ENCODE measurements around the gene IGSF5.
"Not testable (repeated sequence)": the region's sequence is repeated elsewhere in the genome, so short reads cannot be mapped to it uniquely, and the experiment has no call there.

Gene IGSF5

DNA sequence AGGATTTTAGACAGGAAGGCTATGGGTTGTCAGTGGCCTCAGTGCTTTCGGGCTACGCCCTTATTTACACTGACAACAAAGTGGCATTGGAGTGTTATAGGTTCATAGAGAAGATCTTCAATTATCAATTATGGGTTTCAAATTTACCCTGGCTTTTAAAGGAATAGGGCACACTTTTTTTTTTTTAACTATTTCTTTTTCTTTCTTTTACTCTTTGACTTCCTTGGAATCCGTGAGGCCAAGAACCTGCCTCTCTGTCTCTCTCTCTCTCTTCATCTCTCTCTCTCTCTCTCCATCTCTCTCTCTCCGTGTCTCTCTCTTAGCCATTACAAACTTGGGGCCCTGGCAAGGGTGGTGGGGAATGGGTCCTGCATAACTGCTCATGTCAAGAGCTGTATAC is at the start of gene IGSF5:
IGSF5 (plus strand) TSS at position 301 of the 400 bp plus-strand sequence. CDS start 327 bp downstream, outside the sequence.
- DNase-seq (ENCODE audit: low spot score): not testable (repeated sequence)

DNA sequence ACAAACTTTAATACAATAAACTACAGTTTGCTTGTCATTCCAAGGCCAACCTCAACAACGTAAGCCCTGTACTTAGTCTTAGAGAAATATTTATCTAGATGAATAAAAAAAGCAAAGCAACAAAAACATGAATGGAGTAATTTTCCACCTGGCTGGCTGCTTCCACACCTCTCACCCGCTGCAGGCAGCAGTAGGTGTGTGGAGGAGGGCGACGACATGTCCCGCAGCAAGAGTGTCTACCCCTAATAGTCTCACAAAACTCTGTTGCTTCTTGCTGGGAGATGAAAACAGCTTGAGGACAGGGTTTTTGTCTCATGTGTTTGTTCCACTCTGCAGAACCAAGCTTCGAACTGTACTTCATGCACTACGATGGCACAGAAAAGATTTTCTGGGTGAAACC is 48.8 kb upstream of the IGSF5 start:
- DNase-seq (ENCODE audit: low spot score): no peak

DNA sequence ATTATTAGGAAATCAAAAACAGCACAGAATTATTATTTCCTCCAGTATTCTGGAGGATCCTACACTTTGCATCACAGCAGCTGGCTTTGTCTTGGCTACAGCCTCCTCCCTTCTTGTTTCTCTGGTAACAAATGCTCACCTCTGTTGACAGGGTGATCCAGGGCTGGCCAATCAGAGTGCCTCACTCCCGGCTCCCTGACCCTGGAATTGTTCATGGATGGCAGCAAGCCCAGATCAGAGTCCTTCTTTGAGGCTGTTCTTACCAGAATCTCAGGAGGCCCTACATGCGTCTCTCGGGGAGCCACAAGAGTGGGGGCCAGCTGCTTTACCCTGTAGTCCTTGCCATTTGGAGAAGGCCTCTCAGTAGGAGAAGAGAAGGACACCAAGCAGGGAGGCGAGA is 48.4 kb upstream of the IGSF5 start:
- DNase-seq (ENCODE audit: low spot score): no peak

DNA sequence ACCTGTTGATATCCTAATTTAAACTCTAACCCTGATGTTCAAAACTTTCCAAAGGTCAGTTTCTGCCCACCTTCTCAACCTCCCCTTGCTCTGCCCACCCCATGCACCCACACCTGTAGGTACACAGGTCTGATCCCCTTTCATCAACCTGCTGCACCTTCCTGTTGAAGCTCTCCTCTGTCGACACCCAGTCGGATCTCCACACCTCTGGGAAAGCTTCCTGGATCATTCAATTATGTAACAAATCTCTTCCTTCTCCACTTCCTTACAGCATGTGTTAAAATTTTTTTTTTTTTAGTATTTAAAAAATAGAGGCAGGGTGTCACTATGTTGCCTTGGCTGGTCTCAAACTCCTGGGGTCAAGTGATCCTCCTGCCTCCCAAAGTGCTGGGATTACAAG is 44.7 kb upstream of the IGSF5 start:
- DNase-seq (ENCODE audit: low spot score): no peak

DNA sequence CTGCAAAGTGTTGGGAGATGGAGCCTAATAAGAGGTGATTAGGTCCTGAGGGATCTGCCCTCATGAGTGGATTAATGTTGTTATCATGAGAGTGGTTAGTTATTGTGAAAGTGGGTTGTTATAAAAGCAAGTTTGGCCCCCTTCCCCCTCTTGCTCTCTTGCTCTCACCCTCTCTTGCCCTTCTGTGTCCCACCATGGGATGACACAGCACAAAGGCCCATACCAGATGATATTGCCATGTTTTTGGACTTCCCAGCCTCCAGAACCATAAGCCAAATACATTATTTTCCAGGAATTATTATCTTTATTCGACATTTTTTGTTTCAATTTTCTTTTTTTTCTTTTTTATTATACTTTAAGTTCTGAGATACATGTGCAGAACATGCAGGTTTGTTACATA is 41.4 kb upstream of the IGSF5 start:
- DNase-seq (ENCODE audit: low spot score): no peak

DNA sequence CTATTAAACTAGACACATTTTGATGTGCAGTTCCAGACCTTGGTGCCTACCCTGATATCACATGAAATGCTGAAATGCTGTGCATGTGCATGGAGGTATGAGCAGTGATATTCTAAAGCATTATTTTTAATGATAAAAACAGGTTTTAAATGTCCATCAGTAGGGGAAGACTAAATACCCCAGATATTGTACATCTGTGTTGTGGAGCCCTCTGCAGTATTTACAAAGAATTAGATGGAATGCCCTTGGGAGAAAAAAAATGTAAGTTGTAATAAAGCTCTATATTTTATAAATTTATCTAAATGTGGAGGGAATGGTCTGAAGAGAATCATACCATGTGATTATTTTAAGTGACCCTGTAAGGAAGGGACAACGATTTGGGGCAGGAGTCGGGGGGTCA is 39.1 kb upstream of the IGSF5 start:
- DNase-seq (ENCODE audit: low spot score): no peak

DNA sequence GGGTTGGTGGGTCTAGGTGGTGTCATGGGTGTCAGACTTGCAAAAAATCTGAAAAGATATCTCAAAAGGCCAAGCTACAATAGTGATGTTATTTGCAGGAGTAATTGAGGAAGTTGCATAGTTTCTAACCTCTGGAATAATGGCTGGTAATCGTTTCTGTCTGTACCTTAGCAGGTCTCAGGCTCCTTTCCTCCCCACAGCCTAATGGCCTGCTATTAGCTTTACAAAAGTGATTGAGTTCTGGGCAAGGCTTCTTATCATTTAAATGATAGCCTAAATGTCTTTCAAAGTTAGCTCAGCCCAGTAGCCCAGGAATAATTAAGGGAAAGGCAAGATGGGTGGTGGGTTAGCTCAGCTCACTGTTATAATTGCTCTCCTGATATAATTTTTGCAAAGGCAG is 37.7 kb upstream of the IGSF5 start:
- no peak for DNase-seq (ENCODE audit: low spot score)

DNA sequence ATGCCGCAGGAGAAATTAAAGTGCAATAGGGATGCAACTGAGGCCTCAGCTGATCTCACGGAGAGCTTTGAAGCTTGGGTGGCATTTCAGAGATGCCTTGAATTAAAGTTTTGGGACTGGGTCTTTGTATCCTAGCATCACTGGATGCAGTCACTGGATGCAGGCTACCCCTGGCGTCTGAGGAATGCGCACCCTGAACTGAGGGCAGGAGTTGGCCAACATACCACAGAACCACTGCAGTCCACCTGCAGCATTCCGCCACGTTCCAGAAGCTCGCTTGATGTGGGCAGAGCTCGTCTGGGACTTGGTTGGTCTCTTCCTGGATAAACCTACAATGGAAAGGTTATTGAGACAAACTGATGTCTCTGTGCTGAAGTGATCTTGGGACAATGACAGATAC is 34.1 kb upstream of the IGSF5 start:
- no peak for DNase-seq (ENCODE audit: low spot score)

DNA sequence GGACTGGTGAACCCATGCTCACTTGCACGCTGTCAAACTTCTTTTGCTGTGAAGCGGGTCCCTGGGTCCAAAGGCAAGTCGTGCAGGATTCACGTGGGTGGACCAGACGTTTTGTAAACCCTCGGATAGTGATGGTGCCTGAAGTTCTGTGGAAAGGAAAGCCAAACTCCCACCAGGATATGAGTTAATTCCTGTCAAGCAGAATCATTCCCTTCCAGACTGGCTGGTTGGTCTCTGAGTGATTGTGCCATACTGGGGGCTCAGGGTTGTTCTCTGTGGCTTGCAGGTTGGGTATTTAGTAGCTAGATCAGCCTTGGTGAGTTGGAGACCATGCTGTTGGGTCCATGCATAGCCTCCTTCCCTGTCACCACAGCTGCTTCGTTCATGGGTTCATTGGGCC is 32.7 kb upstream of the IGSF5 start:
- DNase-seq (ENCODE audit: low spot score): no peak

DNA sequence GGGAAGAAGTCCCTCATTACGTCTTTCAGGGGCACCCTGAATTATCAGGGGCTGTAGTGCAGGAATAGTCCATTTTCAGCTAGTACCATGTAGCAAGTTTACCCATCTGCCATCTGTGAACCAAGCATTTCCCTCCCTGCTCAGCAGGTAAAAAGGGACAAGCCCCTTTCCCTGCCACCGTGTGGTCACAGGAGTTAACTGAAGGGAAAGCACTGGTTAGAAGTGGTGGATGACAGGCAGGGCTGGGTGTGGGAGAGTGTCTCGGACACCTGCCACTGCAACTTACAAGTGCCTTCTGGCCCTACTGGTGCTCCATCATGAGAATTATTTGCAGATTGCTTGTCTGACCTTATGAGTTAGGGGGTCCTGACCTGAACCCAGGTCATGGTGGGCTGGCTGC is 32.0 kb upstream of the IGSF5 start:
- no peak for DNase-seq (ENCODE audit: low spot score)

DNA sequence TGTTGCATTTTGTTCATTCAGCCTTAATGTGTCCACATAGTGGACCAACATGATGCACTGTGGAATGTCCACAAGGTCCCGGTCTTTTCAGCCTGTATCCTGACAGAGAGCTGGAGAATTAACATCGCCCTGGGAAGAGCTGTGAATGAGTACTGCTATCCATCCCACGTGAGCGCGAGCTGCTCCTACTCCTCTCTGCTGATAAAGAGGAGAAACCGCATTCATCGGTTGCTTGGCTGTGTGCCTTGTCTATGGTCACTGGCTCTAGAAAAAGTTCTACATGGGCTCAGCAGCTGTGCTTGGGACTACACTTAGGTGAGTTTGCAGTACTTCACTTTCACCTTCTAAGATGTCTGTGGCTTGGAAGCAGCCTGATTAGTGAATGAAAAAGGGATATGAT is 31.1 kb upstream of the IGSF5 start:
- DNase-seq (ENCODE audit: low spot score): no peak

DNA sequence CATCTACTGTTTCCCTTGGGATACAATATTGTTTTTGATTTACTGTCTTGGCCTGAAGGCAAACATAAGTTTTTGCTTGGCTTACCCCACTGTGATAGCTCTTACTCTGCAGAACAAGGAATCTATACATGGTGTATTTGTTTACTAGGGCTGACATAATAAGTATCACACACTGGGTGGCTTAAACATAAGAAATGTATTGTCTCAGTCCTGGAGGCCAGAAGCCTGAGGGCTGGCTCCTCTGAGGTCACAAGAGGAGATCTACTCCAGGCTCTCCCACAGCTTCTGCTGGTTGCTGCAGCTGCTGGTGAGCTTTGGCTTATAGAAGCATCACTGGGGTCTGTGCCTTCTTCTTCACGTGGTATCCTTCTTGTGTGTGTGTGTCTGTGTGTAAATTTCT is 30.7 kb upstream of the IGSF5 start:
- DNase-seq (ENCODE audit: low spot score): no peak

DNA sequence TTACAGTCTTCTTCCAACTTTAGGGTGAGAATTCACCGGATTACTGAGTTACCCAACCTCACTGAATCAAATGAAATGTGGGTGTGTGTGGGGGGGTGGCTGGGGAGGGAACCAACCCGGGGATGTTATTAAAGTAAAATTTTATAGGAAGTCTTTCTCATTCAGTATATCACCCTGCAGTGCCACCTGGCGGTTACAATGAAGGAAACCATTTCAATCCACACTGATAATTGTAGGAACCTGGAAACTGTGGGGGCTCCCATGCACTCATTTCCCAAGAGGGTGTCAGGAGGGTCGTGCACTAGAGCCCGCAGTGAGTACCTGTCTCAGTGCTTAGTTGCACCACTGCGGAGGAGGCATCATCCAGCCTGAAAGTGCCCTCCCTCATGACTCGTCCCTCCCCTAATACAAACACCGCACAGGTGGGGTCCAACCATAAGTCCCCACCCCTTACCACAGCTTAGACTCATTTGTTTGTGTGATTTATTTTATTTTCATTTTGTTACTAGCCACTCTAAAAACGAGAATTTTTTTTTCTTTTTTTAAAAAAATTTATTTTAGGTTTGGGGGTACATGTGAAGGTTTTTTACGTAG is 29.1 kb upstream of the IGSF5 start:
- DNase-seq (ENCODE audit: low spot score): peak; percentile 60

DNA sequence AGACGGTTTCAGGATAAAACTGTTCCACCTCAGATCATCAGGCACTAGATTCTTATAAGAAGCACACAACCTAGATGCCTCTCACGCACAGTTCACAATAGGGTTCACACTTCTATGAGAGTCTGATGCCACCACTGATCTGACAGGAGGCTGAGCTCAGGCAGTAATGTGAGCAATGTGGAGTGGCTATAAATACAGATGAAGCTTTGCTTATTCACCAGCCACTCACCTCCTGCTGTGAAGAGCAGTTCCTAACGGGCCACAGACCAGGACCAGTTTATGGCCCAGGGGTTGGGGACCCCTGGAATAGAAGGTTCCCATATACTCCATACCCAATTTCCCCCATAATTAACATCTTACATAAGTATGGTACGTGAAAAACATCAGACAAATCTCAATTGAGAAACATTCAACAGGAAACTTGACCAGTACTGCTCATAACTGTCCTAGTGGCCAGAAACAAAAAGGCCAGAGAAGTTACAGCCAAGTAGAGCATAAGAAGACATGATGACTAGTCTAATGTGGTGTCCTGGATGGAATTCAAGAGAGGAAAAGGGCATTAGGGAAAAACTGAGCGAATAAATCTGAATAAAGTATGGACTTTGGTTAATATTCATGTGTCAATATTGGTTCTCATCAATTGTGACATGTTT is 24.7 kb upstream of the IGSF5 start:
- peak; percentile 12 for DNase-seq (ENCODE audit: low spot score)

DNA sequence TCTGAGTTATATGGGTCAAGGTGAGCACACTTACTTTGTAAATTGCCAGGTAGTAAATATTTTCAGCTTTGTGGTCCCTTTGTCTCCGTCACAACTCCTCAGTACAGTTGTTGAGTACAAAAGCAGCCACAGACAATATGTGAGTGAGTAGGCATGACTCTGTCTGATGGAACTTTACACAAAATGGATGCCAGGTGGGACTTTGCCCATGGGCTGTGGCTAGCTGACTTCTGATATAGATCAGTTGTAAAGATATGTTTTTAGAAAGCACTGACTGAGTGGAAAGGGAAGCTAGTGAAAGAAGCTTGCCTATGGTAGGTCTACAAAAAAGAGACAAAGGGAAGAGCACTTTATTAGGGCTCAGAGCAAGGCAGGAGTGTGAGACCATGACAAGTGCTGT is 23.1 kb upstream of the IGSF5 start:
- no peak for DNase-seq (ENCODE audit: low spot score)

DNA sequence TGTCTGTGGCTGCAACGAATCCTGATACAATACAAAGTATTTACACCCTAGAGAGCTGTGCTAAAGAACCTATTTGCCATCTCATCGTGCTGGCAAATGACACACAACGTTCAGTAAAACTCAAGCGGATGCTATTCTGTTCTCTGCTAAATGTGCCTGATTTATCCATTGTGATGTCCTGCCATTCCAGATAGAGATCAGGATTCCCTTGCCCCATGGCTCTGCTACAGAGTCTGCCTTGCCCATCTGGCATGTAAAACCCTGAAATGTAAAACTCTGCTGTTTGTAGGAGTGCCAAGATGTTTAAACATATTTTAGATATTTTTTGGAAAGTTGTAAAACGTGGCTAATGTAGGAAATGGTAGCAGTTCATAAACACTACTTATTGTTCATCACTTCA is 20.0 kb upstream of the IGSF5 start:
- DNase-seq (ENCODE audit: low spot score): no peak

DNA sequence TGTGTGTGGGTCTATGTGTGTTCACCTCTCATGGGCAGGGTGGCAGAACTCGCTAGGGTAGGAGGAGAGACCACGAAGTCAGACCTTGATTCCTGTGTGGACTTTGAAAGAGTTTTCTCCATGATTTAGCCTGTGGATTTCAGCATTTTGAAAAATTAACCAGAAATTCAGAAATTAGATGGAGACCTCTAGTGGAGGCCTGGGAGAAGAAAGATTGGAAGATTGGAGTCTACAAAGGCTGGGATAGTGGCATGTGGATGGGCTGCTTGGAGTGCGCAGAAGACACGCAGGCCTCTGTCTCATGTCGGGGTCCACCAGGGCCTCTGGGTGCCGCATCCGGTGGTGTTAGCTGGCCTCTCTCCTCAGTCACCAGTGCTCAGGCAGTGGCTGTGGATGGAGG is 18.9 kb upstream of the IGSF5 start:
- DNase-seq (ENCODE audit: low spot score): no peak

DNA sequence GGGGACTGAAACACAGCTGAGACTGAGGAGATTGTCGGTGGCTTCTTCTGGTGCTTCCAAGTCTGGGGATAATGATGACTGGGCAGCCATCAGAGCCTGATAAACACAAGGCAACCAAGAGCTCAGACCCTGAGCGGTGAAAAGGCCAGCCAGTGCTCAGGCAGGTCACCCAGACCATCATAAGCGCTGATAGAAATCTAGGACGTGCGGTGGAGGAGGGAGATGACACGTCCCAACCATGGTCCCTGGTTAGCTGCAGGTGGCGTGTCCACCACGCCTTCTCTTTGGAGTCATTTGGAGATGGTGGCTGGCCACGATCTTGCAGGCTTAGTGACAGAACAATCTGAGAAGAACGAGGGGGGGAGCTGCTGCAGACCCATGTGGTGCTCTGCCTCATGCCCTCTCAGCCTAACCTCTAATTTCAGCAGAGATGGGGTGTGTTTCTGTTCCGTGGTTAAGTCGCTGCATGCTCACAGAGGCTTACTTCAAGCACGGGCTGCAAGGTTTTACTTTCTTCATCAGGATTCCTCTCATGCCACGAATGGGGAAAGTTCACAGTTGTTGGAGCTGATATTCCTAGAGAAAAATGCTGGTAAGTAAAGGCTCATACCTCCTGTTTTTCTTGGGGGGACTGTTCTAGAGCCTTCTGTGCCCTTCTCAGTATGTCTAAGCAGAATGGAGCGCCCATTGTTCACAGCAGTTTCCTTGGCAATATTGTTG is 17.4 kb upstream of the IGSF5 start:
- DNase-seq (ENCODE audit: low spot score): no peak

DNA sequence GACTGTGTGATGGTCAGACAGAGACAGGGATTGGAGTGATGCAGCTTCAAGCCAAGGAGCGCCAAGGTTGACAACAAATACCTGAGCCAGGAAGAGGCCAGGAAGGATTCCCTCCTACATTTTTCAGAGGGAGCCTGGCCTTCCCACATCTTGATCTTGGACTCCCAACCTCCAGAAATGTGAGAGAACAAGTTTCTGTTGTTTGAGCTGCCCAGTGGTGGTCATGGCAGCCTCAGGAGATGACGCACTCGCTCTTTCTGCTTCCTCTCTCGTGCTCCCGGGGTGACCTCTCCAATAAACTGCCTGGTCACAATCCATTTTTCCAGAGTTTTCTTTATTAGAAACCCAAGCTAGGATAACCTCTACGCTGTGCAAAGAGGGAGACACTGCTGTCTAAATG is 16.6 kb upstream of the IGSF5 start:
- no peak for DNase-seq (ENCODE audit: low spot score)

DNA sequence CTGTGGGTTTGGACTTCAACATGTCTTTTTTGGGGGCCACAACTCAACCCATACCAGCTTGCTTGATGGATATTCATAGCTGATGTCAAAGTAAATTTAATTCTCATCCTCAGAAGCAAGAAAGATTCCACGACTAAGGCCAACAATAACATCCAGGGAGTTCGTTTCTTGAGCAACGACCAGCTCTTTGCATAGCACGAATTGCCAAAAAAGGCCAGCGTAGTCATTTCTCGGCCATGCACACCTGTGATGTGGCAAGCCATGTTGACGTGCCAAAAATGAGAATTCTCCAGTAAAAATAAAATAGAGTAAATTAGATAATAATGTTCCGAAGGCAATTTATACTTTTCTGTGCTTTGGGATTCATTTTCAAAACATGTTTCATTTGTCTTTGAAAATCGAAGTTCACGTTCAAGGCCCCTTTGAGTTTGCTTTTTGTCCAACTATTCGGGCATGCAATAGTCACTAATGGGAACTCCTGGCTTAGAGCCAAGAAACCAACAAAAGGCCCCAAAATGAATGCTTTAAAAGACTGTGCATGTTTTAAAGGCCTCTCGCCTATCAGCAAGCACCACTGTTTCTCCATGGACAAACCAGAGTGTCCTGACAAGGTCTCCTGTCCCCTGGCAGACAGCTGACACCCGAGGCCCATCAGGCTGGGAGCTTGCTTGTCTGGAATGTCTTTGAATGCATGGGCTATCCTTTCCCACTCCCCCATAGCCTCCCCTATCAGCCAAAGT is 14.4 kb upstream of the IGSF5 start:
- no peak for DNase-seq (ENCODE audit: low spot score)

DNA sequence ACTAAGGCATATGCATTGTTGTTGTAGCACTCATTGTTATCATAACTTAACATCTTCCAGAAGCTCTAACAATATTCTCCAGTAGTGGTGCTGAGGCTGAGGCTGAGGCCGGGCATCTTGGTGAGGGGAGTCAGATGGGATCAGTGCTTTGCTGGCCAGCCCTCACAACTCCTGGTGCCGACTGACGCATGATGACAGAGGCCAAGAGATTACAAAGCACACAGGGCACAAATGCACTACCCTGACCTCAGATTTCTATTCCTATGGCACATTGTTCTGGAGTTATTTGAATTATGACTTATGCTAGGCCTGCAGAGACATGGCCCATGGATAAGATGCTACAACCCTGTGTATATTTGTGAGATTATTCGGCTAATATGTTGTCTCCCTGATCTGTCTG is 8.3 kb upstream of the IGSF5 start:
- DNase-seq (ENCODE audit: low spot score): no peak

DNA sequence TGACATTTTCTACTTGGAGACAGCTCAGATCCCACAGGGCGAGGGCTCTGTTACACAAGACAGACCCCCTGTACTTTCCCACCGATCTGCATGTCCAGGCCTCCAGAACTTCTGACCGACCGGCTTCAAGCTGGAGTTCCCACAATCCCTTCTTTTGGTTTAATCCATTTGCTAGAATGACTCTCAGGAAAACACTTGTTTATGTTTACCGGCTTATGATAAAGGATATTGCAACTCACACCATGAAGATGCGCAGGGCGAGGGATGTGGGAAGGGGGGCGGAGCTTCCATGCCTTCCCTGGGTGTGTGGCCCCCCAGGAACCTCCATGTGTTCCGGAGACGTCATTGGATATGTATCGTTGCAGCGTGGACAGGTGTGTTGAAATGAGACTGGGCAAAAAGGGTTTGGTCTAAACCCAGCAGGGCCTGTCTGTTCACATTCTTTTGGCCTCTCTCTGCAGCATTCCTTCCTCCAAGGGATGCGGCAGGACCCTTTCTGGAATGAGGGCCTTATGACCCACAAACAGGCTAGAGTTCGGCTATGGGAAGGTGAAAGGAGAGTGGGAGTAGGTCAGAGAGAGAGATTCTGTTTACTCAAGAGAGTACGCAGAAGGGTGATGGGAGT is 7.5 kb upstream of the IGSF5 start:
- no peak for DNase-seq (ENCODE audit: low spot score)

DNA sequence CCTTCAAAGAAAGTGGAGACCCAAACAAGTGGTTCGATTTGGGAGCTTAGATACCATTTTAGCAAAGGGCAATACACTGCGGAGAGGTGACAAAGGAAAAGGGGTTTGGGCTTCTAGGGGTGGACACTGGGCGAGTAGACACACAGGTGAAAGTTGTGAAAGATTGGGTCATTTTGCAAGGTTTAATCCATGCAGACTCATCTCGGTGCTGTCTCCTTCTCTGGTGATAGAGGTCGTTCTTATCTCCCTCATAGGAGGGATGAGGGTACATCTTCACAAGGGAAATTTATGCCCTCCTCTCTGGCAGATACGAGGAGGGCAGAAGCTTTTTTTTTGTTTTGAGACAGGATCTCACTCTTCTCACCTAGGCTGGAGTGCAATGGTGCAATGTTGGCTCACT is 6.4 kb upstream of the IGSF5 start:
- DNase-seq (ENCODE audit: low spot score): no peak
